H1 (cell line): ENCODE data around the gene THRB. TPM values are rescaled to one million over a fixed set of nuclear protein-coding genes. Genes with fewer than 3 reads are reported as not detected.

Source experiments
- BRCA1 ChIP-seq: IDR thresholded peaks from 2 replicates; pipeline ENCODE4 v1.6.1; 2012; ENCODE audit warnings: low read depth, low read length, improper control_type of control experiment
- CHD2 ChIP-seq: IDR thresholded peaks from 2 replicates; pipeline ENCODE4 v1.6.1; 2012; ENCODE audit warnings: low read length, improper control_type of control experiment
- CTBP2 ChIP-seq: IDR thresholded peaks from 2 replicates; pipeline ENCODE4 v1.7.0; 2011; ENCODE audit warnings: borderline replicate concordance, mild to moderate bottlenecking, moderate library complexity, mixed read lengths, low read length; ENCODE audit not compliant: insufficient read depth, insufficient read length
- GABPA ChIP-seq: IDR thresholded peaks from 2 replicates; pipeline ENCODE4 v1.6.1; 2011; ENCODE audit warnings: mild to moderate bottlenecking, low read length, moderate library complexity, borderline replicate concordance; ENCODE audit not compliant: insufficient read depth
- JUN ChIP-seq: IDR thresholded peaks from 2 replicates; pipeline ENCODE4 v1.6.1; 2011; ENCODE audit warnings: low read depth, mild to moderate bottlenecking, improper control_type of control experiment, low read length
- RXRA ChIP-seq: IDR thresholded peaks from 2 replicates; pipeline ENCODE4 v1.6.1; 2011; ENCODE audit warnings: low read depth, mild to moderate bottlenecking, low read length, moderate library complexity; ENCODE audit not compliant: insufficient read depth
- ZNF274 ChIP-seq: IDR thresholded peaks from 2 replicates; pipeline ENCODE4 v1.7.0; 2012; ENCODE audit warnings: low read length, borderline replicate concordance; ENCODE audit errors: extremely low read depth
- polyA plus RNA-seq, 7 experiments: library from polyadenylated mRNA; depleted of rRNA in 3 of 7; stranded (reverse) in 5 of 7; unstranded in 2 of 7; fragments of >200 nt in 5 of 7; fragments of 200-250 nt in 2 of 7; gene quantifications; 1 replicate in 5 of 7; 2 replicates in 1 of 7; 4 replicates in 1 of 7; pipeline versions ENCODE4 v1.2.1 to v1.2.3, GENCODE V29; 2011 to 2013; ENCODE audit warnings: missing spikeins in 2 of 7, mixed read lengths in 2 of 7
- total RNA-seq: library from RNA; stranded (reverse); fragmentation: NEBNext Ultra II Directional; extraction: Animal tissue kit (Norgen Biotek cat#: 25700); gene quantifications from 2 replicates; pipeline ENCODE4 v1.2.1, GENCODE V29; 2021
- TF ChIP-seq, protein P1 (sequence below): IDR thresholded peaks from 2 replicates; pipeline ENCODE4 v1.6.1; 2012; ENCODE audit warnings: low read length, inconsistent platforms

Gene THRB
- total and polyA plus RNA-seq, 2 of the 8 experiments (the other 6 are each of a cell fraction or from before 2014, with no cell fraction given), result 0.98 to 3.9 TPM

GRCh38 chr3:24352893-24353553, 141.6 kb downstream of the THRB start (continued):
- TF ChIP-seq, protein P1, sequence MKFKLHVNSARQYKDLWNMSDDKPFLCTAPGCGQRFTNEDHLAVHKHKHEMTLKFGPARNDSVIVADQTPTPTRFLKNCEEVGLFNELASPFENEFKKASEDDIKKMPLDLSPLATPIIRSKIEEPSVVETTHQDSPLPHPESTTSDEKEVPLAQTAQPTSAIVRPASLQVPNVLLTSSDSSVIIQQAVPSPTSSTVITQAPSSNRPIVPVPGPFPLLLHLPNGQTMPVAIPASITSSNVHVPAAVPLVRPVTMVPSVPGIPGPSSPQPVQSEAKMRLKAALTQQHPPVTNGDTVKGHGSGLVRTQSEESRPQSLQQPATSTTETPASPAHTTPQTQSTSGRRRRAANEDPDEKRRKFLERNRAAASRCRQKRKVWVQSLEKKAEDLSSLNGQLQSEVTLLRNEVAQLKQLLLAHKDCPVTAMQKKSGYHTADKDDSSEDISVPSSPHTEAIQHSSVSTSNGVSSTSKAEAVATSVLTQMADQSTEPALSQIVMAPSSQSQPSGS, result no peak
- no peak for TF ChIP-seq CHD2
- TF ChIP-seq RXRA, result no peak
- TF ChIP-seq GABPA, result no peak
- no peak for TF ChIP-seq ZNF274
- no peak for TF ChIP-seq BRCA1
- TF ChIP-seq CTBP2, result no peak
- TF ChIP-seq JUN, result no peak
- TF ChIP-seq, all 59 proteins: peak for 0
